GM10248 (cell line): Measurements from ENCODE around the gene TJAP1.
A peak's percentile ranks its signal among the peaks of the same experiment; 100 is the strongest.
"Not testable (repeated sequence)": the region's sequence is repeated elsewhere in the genome, so short reads cannot be mapped to it uniquely, and the experiment has no call there.

Source experiments
- CTCF ChIA-PET: fragments of 300-600 bp; sonication (Branson Sonifier 250); formaldehyde crosslinking; extraction: SDS; loops from one replicate; lab custom pipeline; 2021; ENCODE audit warnings: antibody characterized with exemption; lab: Yijun Ruan, JAX
- POLR2A ChIA-PET: fragments of 350-650 bp; sonication (Branson Sonifier 250); formaldehyde crosslinking; extraction: SDS; loops from one replicate; lab custom pipeline; 2020; ENCODE audit warnings: antibody characterized with exemption; lab: Yijun Ruan, JAX
- DNase-seq: peaks from one replicate; pipeline ENCODE4 v3.0.0; 2012; ENCODE audit errors: extremely low spot score
- TF ChIP-seq, protein P1 (sequence below): IDR thresholded peaks from 2 replicates; pipeline ENCODE4 v1.5.1; 2012; ENCODE audit warnings: mild to moderate bottlenecking, low read depth; ENCODE audit errors: extremely low read depth, missing control alignments, control extremely low read depth

Gene TJAP1

DNA sequence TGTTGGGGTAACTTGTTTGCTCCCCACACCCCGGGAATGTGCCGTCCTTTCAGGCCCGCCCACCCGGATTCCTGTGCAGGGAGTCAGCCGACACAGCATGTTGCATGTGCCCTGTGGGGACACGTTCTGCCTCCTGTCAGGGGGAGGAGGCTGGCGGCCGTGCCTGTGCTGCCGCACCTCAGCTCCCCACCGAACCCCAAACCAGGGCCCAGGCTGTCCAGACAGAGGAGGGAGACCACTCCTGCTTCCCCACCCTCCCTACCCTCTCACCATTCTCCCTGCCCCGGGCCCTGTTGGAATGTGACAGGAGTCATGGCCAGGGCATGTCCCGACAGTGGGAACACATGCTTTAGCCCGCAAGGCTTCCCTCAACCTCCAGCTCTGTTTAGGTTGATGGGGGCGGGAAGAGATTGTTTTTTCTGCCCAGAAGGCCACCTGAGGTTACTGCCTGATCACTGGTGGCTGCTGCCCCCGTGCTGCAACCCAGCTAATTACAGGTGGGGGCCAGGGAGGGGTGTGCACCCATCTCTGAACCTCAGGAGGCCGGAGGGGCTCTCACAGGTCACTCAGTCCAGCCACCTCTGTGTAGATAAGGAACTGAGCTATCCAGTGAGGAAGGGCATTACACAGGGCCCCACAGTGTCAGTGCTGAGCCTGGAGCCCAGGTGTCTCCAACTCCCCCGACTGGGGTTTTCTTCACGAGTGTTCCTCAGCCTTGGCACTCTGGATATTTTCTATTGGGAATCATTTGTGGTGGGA is 19.2 kb downstream of the TJAP1 start:
- ChIA-PET CTCF (interaction anchor here (0.7 to 11.7 kb wide), 14 partner anchors 10 to 583 kb away, joined by 3 to 125 read pairs (median 4); partner anchors contain the start of genes DLK2 and DNPH1), POLR2A (interaction anchor here (0.6 to 0.9 kb wide), 2 partner anchors 19 to 107 kb away, joined by 3 read pairs; no protein-coding TSS in a partner anchor)
- TF ChIP-seq, protein P1, sequence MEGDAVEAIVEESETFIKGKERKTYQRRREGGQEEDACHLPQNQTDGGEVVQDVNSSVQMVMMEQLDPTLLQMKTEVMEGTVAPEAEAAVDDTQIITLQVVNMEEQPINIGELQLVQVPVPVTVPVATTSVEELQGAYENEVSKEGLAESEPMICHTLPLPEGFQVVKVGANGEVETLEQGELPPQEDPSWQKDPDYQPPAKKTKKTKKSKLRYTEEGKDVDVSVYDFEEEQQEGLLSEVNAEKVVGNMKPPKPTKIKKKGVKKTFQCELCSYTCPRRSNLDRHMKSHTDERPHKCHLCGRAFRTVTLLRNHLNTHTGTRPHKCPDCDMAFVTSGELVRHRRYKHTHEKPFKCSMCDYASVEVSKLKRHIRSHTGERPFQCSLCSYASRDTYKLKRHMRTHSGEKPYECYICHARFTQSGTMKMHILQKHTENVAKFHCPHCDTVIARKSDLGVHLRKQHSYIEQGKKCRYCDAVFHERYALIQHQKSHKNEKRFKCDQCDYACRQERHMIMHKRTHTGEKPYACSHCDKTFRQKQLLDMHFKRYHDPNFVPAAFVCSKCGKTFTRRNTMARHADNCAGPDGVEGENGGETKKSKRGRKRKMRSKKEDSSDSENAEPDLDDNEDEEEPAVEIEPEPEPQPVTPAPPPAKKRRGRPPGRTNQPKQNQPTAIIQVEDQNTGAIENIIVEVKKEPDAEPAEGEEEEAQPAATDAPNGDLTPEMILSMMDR = peak; percentile 63
- DNase-seq = no peak

DNA sequence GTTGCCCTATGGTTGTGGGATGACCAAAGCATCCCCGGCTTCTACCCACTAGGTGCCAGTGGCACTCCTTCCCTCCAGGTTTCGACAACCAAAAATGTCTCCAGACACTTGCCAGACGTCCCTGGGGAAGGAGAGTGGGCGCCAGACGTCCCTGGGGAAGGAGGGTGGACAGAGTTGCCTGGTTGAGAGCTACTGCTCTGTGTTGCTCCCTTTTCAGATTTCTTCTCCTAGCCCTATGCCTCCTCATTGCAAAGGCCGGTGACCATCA is 19.7 kb downstream of the TJAP1 start:
- ChIA-PET POLR2A (no interaction called here), CTCF (interaction anchor here (1.0 to 11.7 kb wide), 9 partner anchors 10 to 184 kb away, joined by 4 to 125 read pairs (median 5); partner anchors contain the start of gene DLK2)
- TF ChIP-seq, protein P1 = no peak
- no peak for DNase-seq

DNA sequence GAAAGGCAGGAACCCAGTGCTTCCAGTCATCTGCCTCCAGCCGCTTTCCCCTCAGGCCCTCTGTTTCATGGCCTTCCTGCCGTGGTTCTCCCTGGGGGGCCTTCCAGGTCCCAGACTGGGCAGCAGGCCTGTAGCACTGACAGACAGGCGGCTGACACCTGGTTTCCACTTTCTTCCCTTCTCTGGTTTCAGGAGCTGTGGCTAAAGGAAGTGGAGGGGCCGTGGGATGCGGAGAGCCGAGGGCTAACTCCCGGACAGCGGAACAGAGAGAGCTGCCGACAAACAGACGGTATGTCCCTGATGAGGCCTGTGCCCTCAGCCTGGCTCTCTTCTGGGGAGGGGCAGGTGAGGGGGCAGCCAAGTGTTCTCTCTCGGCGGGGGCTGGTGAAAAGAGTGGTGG is 20.3 kb downstream of the TJAP1 start:
- ChIA-PET POLR2A (no interaction called here), CTCF (interaction anchor here (0.9 to 11.7 kb wide), 4 partner anchors 8 to 48 kb away, joined by 3 to 125 read pairs (median 10); no protein-coding TSS in a partner anchor)
- DNase-seq = no peak
- TF ChIP-seq, protein P1 = no peak

DNA sequence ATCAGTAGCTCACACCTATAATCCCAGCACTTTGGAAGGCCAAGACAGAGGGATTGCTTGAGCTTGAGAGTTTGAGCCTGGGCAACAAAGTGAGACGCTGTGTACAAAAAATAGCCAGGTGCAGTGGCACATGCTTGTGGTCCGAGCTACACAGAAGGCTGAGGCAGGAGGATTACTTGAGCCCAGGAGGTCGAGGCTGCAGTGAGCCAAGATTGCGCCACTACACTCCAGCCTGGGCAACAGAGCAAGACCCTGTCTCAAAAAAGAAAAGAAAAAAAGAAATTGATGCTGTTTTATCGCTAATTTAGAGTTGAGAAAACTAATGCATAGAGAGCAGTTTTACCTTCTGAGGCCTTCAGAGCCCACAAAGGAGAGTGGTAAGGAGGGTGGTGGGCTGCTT is 20.9 kb downstream of the TJAP1 start:
- POLR2A ChIA-PET, DNase-seq: not testable (repeated sequence)
- CTCF ChIA-PET = interaction anchor here (0.9 to 11.7 kb wide), 5 partner anchors 8 to 49 kb away, joined by 3 to 125 read pairs (median 4); partner anchors contain the start of gene DLK2

DNA sequence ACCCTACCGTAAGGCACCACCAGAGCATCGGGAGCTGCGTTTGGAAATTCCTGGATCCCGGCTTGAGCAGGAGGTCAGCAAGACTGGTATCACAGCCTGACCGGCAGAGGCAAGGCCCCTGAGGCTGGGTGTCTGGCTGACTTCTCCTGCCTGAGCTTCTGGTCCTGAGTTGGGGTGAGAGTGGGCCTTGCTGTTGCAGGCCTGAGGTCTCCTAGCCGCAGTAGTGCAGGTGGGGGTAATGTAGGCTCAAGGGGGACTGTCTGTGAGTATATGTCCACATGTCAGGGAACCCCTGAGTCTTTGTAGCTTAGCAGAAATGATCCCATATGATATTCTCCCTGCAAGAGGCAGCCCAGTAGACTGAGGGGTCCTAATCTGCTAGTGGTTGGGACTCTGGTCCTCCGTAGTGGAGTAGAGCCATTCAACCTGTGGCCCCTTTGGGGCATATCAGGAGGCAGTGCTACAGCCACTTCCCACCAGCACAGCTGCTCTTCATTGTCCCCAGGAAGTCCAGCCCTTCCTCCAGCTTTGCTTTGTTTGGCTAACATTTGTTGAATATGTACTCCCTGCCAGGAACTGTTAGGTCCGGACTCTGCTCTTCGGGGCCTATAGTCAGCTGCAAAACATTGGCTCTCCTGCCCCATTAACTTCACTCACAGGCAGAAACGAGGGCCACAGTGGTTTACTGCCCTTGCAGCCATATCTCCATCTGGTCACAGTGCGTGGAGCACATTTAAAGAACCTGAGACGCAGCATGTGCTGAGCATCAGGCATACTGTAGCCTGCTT is 21.9 kb downstream of the TJAP1 start:
- no peak for DNase-seq
- POLR2A ChIA-PET = no interaction called here
- TF ChIP-seq, protein P1 = no peak
- CTCF ChIA-PET = interaction anchor here (1.4 to 11.7 kb wide), 3 partner anchors 7 to 44 kb away, joined by 3 to 125 read pairs (median 4); partner anchors contain the start of gene DLK2

DNA sequence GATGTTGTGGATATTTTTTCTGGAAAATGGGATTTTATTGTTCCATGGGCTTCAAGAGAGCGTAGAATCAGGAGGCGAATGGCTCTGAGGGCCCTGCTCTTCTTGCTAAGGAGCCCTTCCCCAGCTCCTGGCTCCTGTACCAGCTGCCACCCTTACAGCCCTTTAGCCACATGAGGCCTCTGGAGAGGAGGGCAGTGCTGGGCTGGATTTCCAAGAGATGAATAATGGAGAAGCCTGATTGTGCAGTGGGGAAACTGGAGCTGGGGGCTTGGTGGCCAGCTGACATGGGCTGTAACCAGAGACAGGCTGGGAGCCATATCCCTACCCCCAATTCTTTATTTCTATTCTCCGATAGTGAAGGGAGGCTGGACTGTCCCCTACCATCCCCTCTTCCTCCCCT is 23.6 kb downstream of the TJAP1 start:
- CTCF ChIA-PET = interaction anchor here (2.6 kb wide), 1 partner anchor 14 kb away, joined by 8 read pairs; no protein-coding TSS in a partner anchor
- TF ChIP-seq, protein P1 = no peak
- no peak for DNase-seq
- POLR2A ChIA-PET = interaction anchor here (0.6 to 0.8 kb wide), 2 partner anchors 9 to 561 kb away, joined by 3 read pairs; partner anchors contain the start of gene LRRC73
